Thoracic aorta (tissue), 2 donors: ENCODE measurements around the gene CRB1. TPM values are rescaled to one million over a fixed set of nuclear protein-coding genes. Genes with fewer than 3 reads are reported as not detected.

Experiments
- ATAC-seq: fragments of 150-250 bp; one replicate; pipeline ENCODE4 v1.8.0; 2017; ENCODE audit warnings: low read depth; ENCODE audit not compliant: insufficient number of reproducible peaks, low FRiP score
- DNase-seq: peaks from one replicate; pipeline ENCODE4 v3.0.0-alpha.2; 2020; ENCODE audit warnings: low spot score
- H3K27ac ChIP-seq, 2 donors: fragments of 200-600 bp; sonication (generic); 1 replicate in 1 of 2; 2 replicates in 1 of 2; pipeline ENCODE4 v1.5.1; 2016; ENCODE audit warnings: mild to moderate bottlenecking in 2 of 2, moderate library complexity in 2 of 2
- H3K27me3 ChIP-seq: fragments of 200-600 bp; sonication (generic); replicated peaks from 2 replicates; pipeline ENCODE4 v1.6.0; 2016; ENCODE audit warnings: mild to moderate bottlenecking; ENCODE audit not compliant: insufficient read depth
- H3K36me3 ChIP-seq: fragments of 200-600 bp; sonication (generic); one replicate; pipeline ENCODE4 v1.5.1; 2016
- H3K4me1 ChIP-seq, 2 donors: fragments of 200-600 bp; sonication (generic); 1 replicate in 1 of 2; 2 replicates in 1 of 2; pipeline versions ENCODE4 v1.5.1 to v1.6.0; 2016; ENCODE audit warnings: low read depth in 2 of 2, mild to moderate bottlenecking in 1 of 2; ENCODE audit not compliant: control insufficient read depth in 1 of 2
- H3K4me3 ChIP-seq: fragments of 200-600 bp; sonication (generic); 2 replicates; pipeline ENCODE4 v1.5.1; 2016; ENCODE audit warnings: mild to moderate bottlenecking
- H3K9me3 ChIP-seq: fragments of 200-600 bp; sonication (generic); 2 replicates; pipeline ENCODE4 v1.5.1; 2016
- CTCF ChIP-seq: fragments of 200-600 bp; sonication (generic); IDR thresholded peaks from one replicate; pipeline ENCODE4 v1.5.1; 2019; ENCODE audit warnings: antibody characterized with exemption
- total RNA-seq, 2 donors: library from RNA; depleted of rRNA; stranded (reverse); fragments of >200 nt; gene quantifications; one replicate each; pipeline versions ENCODE4 v1.1.0 to v1.2.3, GENCODE V29; 2016

Gene CRB1
- total RNA-seq, 2 donors from 2014 or later, result not detected

- ATAC-seq, result no peak
- Histone ChIP-seq H3K9me3 (no peaks in the 10 kb centered on the region), H3K27me3 (no peaks in the 10 kb centered on the region), H3K36me3 (no peaks in the 10 kb centered on the region), H3K4me3 (no peak overlapping the region), H3K4me1 (no peaks in the 10 kb centered on the region), H3K27ac (no peak overlapping the region)
- no peak for DNase-seq
- no peak for TF ChIP-seq CTCF
These were observed 37.9 kb downstream of the CRB1 start for GRCh38 chr1:197305925-197306324.

GRCh38 chr1:197306381-197307062 lies 38.5 kb downstream of the CRB1 start:
- Histone ChIP-seq H3K4me1 (no peaks in the 10 kb centered on the region), H3K27ac (no peak overlapping the region), H3K36me3 (no peaks in the 10 kb centered on the region), H3K4me3 (no peak overlapping the region), H3K9me3 (no peaks in the 10 kb centered on the region), H3K27me3 (no peaks in the 10 kb centered on the region)
- no peak for TF ChIP-seq CTCF
- DNase-seq (no peak), ATAC-seq (no peak)

- no peak overlapping the region for H3K4me3 ChIP-seq
- H3K27me3 ChIP-seq, result no peaks in the 10 kb centered on the region
- H3K36me3 ChIP-seq, result no peaks in the 10 kb centered on the region
- H3K4me1 ChIP-seq, result no peaks in the 10 kb centered on the region
- TF ChIP-seq CTCF, result no peak
- no peak overlapping the region for H3K27ac ChIP-seq
- no peak for ATAC-seq
- H3K9me3 ChIP-seq, result no peaks in the 10 kb centered on the region
- DNase-seq, result no peak
These were observed 39.1 kb downstream of the CRB1 start for GRCh38 chr1:197307136-197307535.

- TF ChIP-seq CTCF, result no peak
- H3K9me3 ChIP-seq, result no peaks in the 10 kb centered on the region
- no peak overlapping the region for H3K27ac ChIP-seq
- no peaks in the 10 kb centered on the region for H3K4me1 ChIP-seq
- H3K4me3 ChIP-seq, result no peak overlapping the region
- no peak for DNase-seq
- H3K36me3 ChIP-seq, result no peaks in the 10 kb centered on the region
- no peak for ATAC-seq
- H3K27me3 ChIP-seq, result no peaks in the 10 kb centered on the region
These were observed 39.5 kb downstream of the CRB1 start for GRCh38 chr1:197307551-197307950.

- DNase-seq (no peak), ATAC-seq (no peak)
- Histone ChIP-seq H3K9me3 (no peaks in the 10 kb centered on the region), H3K27ac (no peak overlapping the region), H3K4me3 (no peak overlapping the region), H3K27me3 (no peaks in the 10 kb centered on the region), H3K4me1 (no peaks in the 10 kb centered on the region), H3K36me3 (no peaks in the 10 kb centered on the region)
- TF ChIP-seq CTCF, result no peak
These were observed 43.0 kb downstream of the CRB1 start for GRCh38 chr1:197311081-197311480.
